HG03025 (cell line): ENCODE results near the gene FEV.

Experiments used
- ATAC-seq: cut with Tn5 transposase; IDR thresholded peaks from one replicate; pipeline ENCODE4 v1.9.1; 2021; ENCODE audit warnings: mild to moderate bottlenecking, moderate library complexity; ENCODE audit not compliant: unreplicated experiment, low FRiP score

Gene FEV

GRCh38 chr2:218995561-218995960 lies 10.6 kb upstream of the FEV start:
- ATAC-seq: no peak

GRCh38 chr2:218993345-218994315 lies 8.6 kb upstream of the FEV start, which contains the start of gene CRYBA2:
Gene CRYBA2 (minus strand): TSS chr2:218993422. CDS start chr2:218993176, 246 bp downstream.
- ATAC-seq: no peak

- ATAC-seq: no peak
Observed at GRCh38 chr2:218992703-218993344, 7.8 kb upstream of the FEV start.

- ATAC-seq: no peak
Observed at GRCh38 chr2:218992196-218992595, 7.2 kb upstream of the FEV start.

GRCh38 chr2:218991674-218992168 lies 6.7 kb upstream of the FEV start:
- no peak for ATAC-seq

GRCh38 chr2:218990612-218991011 lies 5.6 kb upstream of the FEV start:
- ATAC-seq: no peak

- no peak for ATAC-seq
Observed at GRCh38 chr2:218990052-218990451, 5.1 kb upstream of the FEV start.

- no peak for ATAC-seq
Observed at GRCh38 chr2:218988650-218989049, 3.7 kb upstream of the FEV start.

- no peak for ATAC-seq
Observed at GRCh38 chr2:218988164-218988563, 3.2 kb upstream of the FEV start.

GRCh38 chr2:218986148-218986761 lies 1.3 kb upstream of the FEV start:
- no peak for ATAC-seq

GRCh38 chr2:218985325-218986091 lies 524 bp upstream of the FEV start:
- no peak for ATAC-seq

GRCh38 chr2:218984239-218985020 lies 554 bp downstream of the FEV start:
- no peak for ATAC-seq

- no peak for ATAC-seq
Observed at GRCh38 chr2:218983934-218984238, 1.1 kb downstream of the FEV start.

- ATAC-seq: no peak
Observed at GRCh38 chr2:218983263-218983933, 1.6 kb downstream of the FEV start.

- ATAC-seq: no peak
Observed at GRCh38 chr2:218982586-218983262, 2.3 kb downstream of the FEV start.

GRCh38 chr2:218981881-218982585 lies 3.0 kb downstream of the FEV start:
- ATAC-seq: no peak

GRCh38 chr2:218981390-218981880 lies 3.5 kb downstream of the FEV start:
- ATAC-seq: no peak
